ENCODE data around the gene SERPINB13.

Gene SERPINB13

DNA sequence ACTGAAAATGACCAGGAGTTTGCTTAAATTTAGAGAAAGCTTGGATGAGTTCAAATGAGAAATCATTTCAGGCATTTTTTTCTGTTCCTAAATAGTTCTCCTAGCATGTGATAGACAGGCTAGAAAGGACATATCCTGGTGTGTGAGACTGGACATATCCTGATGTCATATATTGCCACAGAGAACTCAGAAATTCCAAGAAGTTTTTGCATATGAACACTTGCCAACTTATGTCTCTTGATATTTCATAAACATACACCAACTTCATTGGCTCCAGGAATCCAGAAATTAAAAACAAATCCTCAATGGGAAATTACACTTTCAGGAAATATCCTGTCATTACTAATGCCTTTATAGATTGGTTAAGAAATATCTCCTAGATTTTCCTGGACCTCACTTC, 59.8 kb downstream of the SERPINB13 start:
- no peak for DNase-seq (ENCODE audit: low read depth)
- no peak overlapping the region for H3K4me3 ChIP-seq (ENCODE audit: low read depth, low read length)
- TF ChIP-seq, protein P1, sequence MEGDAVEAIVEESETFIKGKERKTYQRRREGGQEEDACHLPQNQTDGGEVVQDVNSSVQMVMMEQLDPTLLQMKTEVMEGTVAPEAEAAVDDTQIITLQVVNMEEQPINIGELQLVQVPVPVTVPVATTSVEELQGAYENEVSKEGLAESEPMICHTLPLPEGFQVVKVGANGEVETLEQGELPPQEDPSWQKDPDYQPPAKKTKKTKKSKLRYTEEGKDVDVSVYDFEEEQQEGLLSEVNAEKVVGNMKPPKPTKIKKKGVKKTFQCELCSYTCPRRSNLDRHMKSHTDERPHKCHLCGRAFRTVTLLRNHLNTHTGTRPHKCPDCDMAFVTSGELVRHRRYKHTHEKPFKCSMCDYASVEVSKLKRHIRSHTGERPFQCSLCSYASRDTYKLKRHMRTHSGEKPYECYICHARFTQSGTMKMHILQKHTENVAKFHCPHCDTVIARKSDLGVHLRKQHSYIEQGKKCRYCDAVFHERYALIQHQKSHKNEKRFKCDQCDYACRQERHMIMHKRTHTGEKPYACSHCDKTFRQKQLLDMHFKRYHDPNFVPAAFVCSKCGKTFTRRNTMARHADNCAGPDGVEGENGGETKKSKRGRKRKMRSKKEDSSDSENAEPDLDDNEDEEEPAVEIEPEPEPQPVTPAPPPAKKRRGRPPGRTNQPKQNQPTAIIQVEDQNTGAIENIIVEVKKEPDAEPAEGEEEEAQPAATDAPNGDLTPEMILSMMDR (IDR thresholded peaks at IDR 0.05; ENCODE audit: low read depth, low read length, missing control alignments): no peak

DNA sequence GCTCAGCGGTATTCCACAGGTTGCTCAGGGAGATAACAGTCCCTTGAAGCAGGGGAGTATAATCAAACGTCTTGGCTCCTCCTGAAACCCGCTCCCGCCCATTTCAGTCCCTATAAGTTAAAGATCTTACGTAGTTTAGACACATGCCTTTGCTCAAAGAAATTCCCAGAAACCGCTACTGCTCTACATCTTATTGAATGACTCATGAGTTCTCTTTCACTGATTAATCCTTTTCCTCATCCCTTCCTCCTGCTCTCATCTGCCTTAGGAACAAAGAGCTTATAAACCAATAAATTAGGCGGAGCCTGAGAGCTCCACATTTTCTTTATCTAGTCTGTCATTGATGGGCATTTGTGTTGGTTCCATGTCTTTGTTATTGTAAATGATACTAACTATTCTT, 61.1 kb downstream of the SERPINB13 start:
- H3K4me3 ChIP-seq (ENCODE audit: low read depth, low read length): no peak overlapping the region
- TF ChIP-seq, protein P1 (IDR thresholded peaks at IDR 0.05; ENCODE audit: low read depth, low read length, missing control alignments): no peak
- DNase-seq (ENCODE audit: low read depth): no peak

Data from GM12864 (cell line).